HG03159 (cell line): ENCODE results near the gene LRMDA.

Experiments used
- ATAC-seq: cut with Tn5 transposase; IDR thresholded peaks from one replicate; pipeline ENCODE4 v1.9.1; 2021; ENCODE audit warnings: mild to moderate bottlenecking, moderate library complexity; ENCODE audit not compliant: unreplicated experiment

The LRMDA gene

GRCh38 chr10:75568450-75569130, 137.2 kb downstream of the LRMDA start:
- no peak for ATAC-seq

- no peak for ATAC-seq
Measured at GRCh38 chr10:75569506-75569905, 138.1 kb downstream of the LRMDA start.

- no peak for ATAC-seq
Measured at GRCh38 chr10:75572478-75572877, 141.1 kb downstream of the LRMDA start.

GRCh38 chr10:75575940-75576339, 144.5 kb downstream of the LRMDA start:
- no peak for ATAC-seq

- ATAC-seq = no peak
Measured at GRCh38 chr10:75582102-75582501, 150.7 kb downstream of the LRMDA start.

GRCh38 chr10:75585294-75585693, 153.9 kb downstream of the LRMDA start:
- ATAC-seq = no peak

GRCh38 chr10:75586814-75587213, 155.4 kb downstream of the LRMDA start:
- no peak for ATAC-seq

- ATAC-seq = no peak
Measured at GRCh38 chr10:75588031-75588430, 156.6 kb downstream of the LRMDA start.

- no peak for ATAC-seq
Measured at GRCh38 chr10:75589895-75590654, 158.7 kb downstream of the LRMDA start.

GRCh38 chr10:75592151-75592787, 160.8 kb downstream of the LRMDA start:
- ATAC-seq = no peak

- ATAC-seq = no peak
Measured at GRCh38 chr10:75592791-75593643, 161.6 kb downstream of the LRMDA start.

- no peak for ATAC-seq
Measured at GRCh38 chr10:75593692-75594556, 162.5 kb downstream of the LRMDA start.

GRCh38 chr10:75596930-75597620, 165.7 kb downstream of the LRMDA start:
- ATAC-seq = no peak

- no peak for ATAC-seq
Measured at GRCh38 chr10:75597773-75598440, 166.5 kb downstream of the LRMDA start.

- no peak for ATAC-seq
Measured at GRCh38 chr10:75598998-75599397, 167.6 kb downstream of the LRMDA start.

- ATAC-seq = no peak
Measured at GRCh38 chr10:75599875-75600648, 168.6 kb downstream of the LRMDA start.

GRCh38 chr10:75600833-75601232, 169.4 kb downstream of the LRMDA start:
- no peak for ATAC-seq

GRCh38 chr10:75602341-75602740, 170.9 kb downstream of the LRMDA start:
- ATAC-seq = no peak
